Measurements from ENCODE around the gene PIGN.
"Not testable (repeated sequence)": the region's sequence is repeated elsewhere in the genome, so short reads cannot be mapped to it uniquely, and the experiment has no call there.

Gene PIGN

DNA sequence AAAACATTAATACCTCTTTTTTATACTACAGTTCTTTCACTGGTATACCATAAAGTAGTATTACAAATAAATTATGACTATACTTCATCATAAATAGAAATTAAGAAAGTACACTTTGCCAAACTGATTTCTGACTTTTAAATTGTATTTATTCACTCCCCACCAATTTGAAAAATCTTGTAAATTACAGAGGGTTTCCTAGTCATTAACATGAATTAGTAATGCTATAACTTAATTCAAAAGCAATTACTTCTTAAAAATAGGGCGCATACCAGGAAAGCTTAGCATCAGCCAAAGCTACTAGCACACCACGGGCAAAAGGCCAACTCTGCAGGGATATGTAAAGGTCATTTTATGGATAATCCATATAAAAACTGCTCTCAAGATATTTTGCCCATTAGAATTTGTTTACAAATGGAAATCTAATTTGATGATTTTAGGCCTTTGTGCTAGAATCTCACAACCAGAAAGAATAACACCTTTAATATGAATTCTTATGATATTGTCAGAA is 142.3 kb downstream of the PIGN start:
- no peak overlapping the region for H3K4me3 ChIP-seq (ENCODE audit: low read depth, low read length)
- TF ChIP-seq, protein P1, sequence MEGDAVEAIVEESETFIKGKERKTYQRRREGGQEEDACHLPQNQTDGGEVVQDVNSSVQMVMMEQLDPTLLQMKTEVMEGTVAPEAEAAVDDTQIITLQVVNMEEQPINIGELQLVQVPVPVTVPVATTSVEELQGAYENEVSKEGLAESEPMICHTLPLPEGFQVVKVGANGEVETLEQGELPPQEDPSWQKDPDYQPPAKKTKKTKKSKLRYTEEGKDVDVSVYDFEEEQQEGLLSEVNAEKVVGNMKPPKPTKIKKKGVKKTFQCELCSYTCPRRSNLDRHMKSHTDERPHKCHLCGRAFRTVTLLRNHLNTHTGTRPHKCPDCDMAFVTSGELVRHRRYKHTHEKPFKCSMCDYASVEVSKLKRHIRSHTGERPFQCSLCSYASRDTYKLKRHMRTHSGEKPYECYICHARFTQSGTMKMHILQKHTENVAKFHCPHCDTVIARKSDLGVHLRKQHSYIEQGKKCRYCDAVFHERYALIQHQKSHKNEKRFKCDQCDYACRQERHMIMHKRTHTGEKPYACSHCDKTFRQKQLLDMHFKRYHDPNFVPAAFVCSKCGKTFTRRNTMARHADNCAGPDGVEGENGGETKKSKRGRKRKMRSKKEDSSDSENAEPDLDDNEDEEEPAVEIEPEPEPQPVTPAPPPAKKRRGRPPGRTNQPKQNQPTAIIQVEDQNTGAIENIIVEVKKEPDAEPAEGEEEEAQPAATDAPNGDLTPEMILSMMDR (IDR thresholded peaks at IDR 0.05; ENCODE audit: borderline replicate concordance, insufficient read depth, low read depth, low read length): no peak

DNA sequence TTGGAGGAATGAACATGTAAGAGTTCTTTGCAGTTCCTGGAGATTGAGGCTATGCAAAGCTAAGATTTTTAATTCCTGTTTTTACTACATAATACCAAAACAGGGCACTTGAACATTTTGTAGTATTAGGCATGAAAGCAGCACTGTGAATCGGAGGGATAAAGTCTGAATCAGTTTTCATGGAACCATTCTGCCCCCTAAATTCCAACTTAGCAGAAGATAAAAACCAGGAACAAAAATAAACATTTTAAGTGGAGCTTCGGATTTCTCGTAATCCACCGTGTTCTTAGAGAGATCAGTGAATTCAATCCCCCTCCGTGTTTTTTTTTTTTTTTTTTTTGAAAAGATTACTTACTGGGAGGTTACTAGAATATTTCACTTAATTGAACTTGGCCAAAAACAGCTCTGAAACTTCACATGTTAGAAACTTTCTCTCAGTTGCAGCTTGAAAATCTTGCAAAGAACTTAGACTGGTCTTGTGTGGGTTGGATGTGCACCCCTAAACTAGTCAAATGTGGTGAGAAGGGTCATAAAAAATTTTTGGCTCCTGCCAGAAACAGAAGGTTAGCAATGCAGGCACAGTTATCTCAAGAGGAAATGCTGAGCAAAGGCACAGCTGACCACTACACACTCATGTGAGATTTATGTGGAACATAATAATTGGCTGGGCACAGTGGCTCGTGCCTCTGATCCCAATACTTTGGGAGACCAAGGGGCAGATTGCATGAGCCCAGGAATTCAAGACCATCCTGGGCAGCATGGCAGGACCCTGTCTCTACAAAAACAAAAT is 148.7 kb downstream of the PIGN start:
- TF ChIP-seq, protein P1 (IDR thresholded peaks at IDR 0.05; ENCODE audit: borderline replicate concordance, insufficient read depth, low read depth, low read length): no peak
- no peak overlapping the region for H3K4me3 ChIP-seq (ENCODE audit: low read depth, low read length)

DNA sequence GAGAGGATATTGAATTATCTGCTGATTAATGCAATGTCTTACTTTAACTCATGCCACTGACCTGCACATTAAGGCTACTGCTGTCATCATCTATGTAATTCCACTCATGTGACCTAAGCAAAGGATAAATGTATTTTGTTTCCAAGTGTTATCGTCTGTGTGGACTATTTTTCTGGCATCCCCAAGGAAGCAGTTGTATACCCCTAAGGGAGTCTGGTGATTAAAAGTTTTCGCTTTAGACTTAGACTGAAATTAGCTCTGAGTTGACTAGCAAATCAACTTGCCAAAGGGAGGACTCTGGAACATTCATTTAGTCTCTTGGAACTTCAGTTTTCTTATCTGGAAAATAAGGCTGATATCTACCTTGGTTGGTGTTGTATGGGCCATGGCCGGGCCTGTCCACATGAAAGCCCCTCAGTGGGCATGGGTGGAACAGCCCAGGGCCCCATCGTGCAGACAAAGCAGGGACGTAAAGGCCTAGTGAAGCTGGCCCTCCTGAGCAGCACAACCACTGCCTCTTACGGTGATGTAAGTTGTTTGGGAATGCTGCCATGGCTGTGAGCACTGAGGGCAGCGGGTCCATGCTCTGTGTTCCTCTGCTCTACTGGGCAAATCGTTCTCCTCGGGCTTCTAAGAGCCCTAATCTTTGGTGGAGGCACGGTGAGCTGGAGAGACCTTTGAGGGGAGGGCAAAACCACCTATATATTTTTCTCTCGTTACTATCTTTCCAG is 149.7 kb downstream of the PIGN start:
- TF ChIP-seq, protein P1 (IDR thresholded peaks at IDR 0.05; ENCODE audit: borderline replicate concordance, insufficient read depth, low read depth, low read length): no peak
- no peak overlapping the region for H3K4me3 ChIP-seq (ENCODE audit: low read depth, low read length)

DNA sequence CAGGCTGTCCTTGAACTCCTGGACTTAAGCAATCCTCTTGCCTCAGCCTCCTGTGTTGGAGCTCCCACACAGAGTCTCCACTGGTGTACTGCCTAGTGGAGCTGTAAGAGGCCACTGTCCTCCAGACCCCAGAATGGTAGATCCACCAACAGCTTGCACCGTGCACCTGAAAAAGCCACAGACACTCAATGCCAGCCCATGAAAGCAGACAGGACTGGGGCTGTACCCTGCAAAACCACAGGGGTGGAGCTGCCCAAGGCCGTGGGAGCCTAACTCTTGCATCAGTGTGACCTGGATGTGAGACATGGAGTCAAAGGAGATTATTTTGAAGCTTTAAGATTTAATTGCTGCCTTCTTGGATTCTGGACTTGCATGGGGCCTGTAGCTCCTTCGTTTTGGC is 152.6 kb downstream of the PIGN start:
- not testable (repeated sequence) for H3K4me3 ChIP-seq (ENCODE audit: low read depth, low read length)

DNA sequence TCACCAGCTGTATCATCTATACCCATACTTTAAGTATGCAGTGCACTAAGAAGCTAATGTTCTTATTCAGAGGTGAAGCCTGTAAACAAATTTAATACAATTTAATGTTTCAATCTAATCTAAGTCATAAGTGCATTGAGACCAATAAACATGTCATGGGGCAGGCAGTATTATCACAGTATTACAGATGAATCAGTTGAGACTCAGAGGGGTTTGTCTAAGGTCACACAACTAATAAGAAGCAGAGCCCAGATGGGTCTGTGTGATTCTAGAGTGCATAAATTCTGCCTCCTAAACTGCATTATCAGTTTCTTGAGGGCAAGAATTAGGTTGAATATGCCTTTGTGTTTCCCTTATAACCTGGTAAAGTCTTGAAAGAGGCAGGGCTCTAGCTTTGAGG is 153.1 kb downstream of the PIGN start:
- TF ChIP-seq, protein P1 (IDR thresholded peaks at IDR 0.05; ENCODE audit: borderline replicate concordance, insufficient read depth, low read depth, low read length): no peak
- no peak overlapping the region for H3K4me3 ChIP-seq (ENCODE audit: low read depth, low read length)

DNA sequence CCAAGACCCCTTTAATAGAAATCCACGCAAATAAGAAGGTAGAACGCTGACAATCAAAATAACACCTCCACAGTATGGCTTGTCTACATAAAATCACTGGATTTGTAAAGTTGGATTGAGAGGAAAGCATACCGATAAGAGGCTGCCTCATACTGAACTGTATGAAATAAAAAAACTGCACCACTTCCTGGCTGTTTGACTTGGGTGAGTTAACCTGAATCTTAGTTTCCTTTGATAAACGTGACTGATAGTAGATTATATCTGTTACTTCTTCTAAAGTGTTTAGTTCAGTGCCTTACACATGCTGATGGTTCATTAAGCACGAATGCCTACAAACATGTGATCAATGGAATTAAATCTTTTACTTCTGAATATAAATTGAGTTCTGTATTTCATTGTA is 153.6 kb downstream of the PIGN start:
- H3K4me3 ChIP-seq (ENCODE audit: low read depth, low read length): no peak overlapping the region
- TF ChIP-seq, protein P1 (IDR thresholded peaks at IDR 0.05; ENCODE audit: borderline replicate concordance, insufficient read depth, low read depth, low read length): no peak

DNA sequence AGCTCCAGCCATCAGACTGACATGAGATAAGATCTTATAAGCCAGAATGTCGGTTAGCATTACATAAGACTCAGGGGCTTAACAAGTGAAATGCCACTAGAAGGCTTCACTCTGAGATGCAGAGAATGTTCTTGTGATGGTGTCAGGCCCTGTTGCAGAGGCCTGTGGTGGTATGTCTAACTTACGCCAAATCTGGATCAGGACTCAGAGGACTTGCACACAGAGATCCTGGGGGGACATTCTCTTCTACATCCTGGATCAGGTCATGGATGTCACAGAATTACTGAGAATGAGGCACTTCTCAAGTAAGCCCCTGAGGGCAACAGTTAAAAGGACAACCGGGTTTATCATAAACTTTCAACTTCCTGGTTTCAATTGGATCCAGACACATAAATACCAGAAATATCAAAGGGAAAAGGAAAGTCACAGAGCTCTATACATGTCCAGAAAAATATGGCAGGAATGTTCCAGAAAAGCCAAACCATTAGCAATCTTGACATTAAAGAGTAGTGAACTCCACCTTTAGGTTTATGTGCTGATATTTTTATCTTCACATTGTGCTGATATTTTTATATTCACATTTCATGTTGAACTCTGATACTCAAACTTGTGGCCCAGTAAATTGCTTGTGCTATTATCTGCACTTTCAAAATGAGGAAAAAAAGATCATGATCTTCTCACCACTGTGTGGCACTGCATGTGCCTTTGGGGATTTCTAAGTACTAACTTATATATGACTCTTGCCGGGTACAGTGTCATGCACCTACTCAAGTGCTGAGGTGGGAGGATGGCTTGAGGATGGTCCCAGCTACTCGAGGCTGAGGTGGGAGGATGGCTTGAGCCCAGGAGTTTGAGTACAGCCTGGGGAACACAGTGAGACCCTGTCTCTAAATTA is 156.5 kb downstream of the PIGN start:
- TF ChIP-seq, protein P1 (IDR thresholded peaks at IDR 0.05; ENCODE audit: borderline replicate concordance, insufficient read depth, low read depth, low read length): no peak
- no peak overlapping the region for H3K4me3 ChIP-seq (ENCODE audit: low read depth, low read length)
